GM12878 (cell line): ENCODE results near the gene RGL1. TPM values are rescaled to one million over a fixed set of nuclear protein-coding genes. Genes with fewer than 3 reads are reported as not detected.
A peak's percentile ranks its signal among the peaks of the same experiment; 100 is the strongest.

Experiments
- BACH1 ChIP-seq: fragments of 450-650 bp; IDR thresholded peaks from 2 replicates; pipeline ENCODE4 v1.6.1; 2017; ENCODE audit warnings: mild to moderate bottlenecking, borderline replicate concordance
- BMI1 ChIP-seq: fragments of 450-650 bp; IDR thresholded peaks from 2 replicates; pipeline ENCODE4 v1.6.1; 2016; ENCODE audit warnings: mild to moderate bottlenecking, moderate library complexity, borderline replicate concordance
- IKZF1 ChIP-seq: fragments of 450-650 bp; conservative IDR thresholded peaks from 2 replicates; pipeline ENCODE4 v1.6.1; 2017; ENCODE audit warnings: antibody characterized with exemption, mild to moderate bottlenecking
- IRF4 ChIP-seq: IDR thresholded peaks from 2 replicates; pipeline ENCODE4 v1.6.1; 2011; ENCODE audit warnings: low read depth, low read length
- LARP7 ChIP-seq: fragments of 450-650 bp; IDR thresholded peaks from 2 replicates; pipeline ENCODE4 v1.6.1; 2017; ENCODE audit warnings: mild to moderate bottlenecking
- MXI1 ChIP-seq: fragments of 150-350 bp; IDR thresholded peaks from 2 replicates; pipeline ENCODE4 v1.6.1; 2011; ENCODE audit warnings: low read depth, mild to moderate bottlenecking, inconsistent platforms, low read length, improper control_type of control experiment
- NR2C2 ChIP-seq: IDR thresholded peaks from 2 replicates; pipeline ENCODE4 v1.6.1; 2011; ENCODE audit warnings: borderline replicate concordance, low read depth; ENCODE audit not compliant: control insufficient read depth, insufficient read length
- POU2F2 ChIP-seq: IDR thresholded peaks from 3 replicates; pipeline ENCODE4 v1.6.1; 2011; ENCODE audit warnings: low read depth, mild to moderate bottlenecking, low read length, borderline replicate concordance
- PRDM15 ChIP-seq: fragments of 450-650 bp; formaldehyde crosslinking; IDR thresholded peaks from 2 replicates; pipeline ENCODE4 v1.4.0; 2020; ENCODE audit warnings: mild to moderate bottlenecking, moderate library complexity
- RBBP5 ChIP-seq: fragments of 200-600 bp; sonication (generic); conservative IDR thresholded peaks from 2 replicates; pipeline ENCODE4 v1.6.1; 2016
- SP1 ChIP-seq: IDR thresholded peaks from one replicate; pipeline ENCODE4 v1.6.1; 2011; ENCODE audit warnings: low read depth, low read length
- SPI1 ChIP-seq: IDR thresholded peaks from 2 replicates; pipeline ENCODE4 v1.6.1; 2011; ENCODE audit warnings: low read depth, mild to moderate bottlenecking, low read length, moderate library complexity, borderline replicate concordance; ENCODE audit not compliant: insufficient read depth
- SREBF1 ChIP-seq: IDR thresholded peaks from 2 replicates; pipeline ENCODE4 v1.6.1; 2012; ENCODE audit warnings: mild to moderate bottlenecking, low read length
- SRF ChIP-seq, 2 experiments: IDR thresholded peaks; 2 replicates each; pipeline ENCODE4 v1.6.1; 2011; ENCODE audit warnings: low read depth in 2 of 2, low read length in 2 of 2, mild to moderate bottlenecking in 1 of 2, moderate library complexity in 1 of 2
- SUZ12 ChIP-seq: fragments of 200-600 bp; sonication (generic); IDR thresholded peaks from one replicate; pipeline ENCODE4 v1.6.1; 2018; ENCODE audit warnings: antibody characterized with exemption, mild to moderate bottlenecking; ENCODE audit not compliant: unreplicated experiment
- TCF12 ChIP-seq: IDR thresholded peaks from 2 replicates; pipeline ENCODE4 v1.6.1; 2011; ENCODE audit warnings: low read depth, mild to moderate bottlenecking, low read length
- USF2 ChIP-seq: IDR thresholded peaks from 2 replicates; pipeline ENCODE4 v1.6.1; 2011; ENCODE audit warnings: low read depth, low read length, improper control_type of control experiment, borderline replicate concordance
- ZBED1 ChIP-seq: IDR thresholded peaks from 2 replicates; pipeline ENCODE4 v1.6.1; 2016; ENCODE audit warnings: borderline replicate concordance
- ZNF217 ChIP-seq: fragments of 450-650 bp; IDR thresholded peaks from 2 replicates; pipeline ENCODE4 v1.6.1; 2017; ENCODE audit warnings: antibody characterized with exemption, mild to moderate bottlenecking
- polyA plus RNA-seq, 11 experiments: library from polyadenylated mRNA; depleted of rRNA in 4 of 11; unstranded in 6 of 11; stranded (reverse) in 5 of 11; fragments of >200 nt; fragmentation: Nextera tagmentation in 4 of 11; fragmentation: Illumina TruSeq in 1 of 11; extraction: Ambion mirVana in 4 of 11; extraction: Trizol in 1 of 11; gene quantifications; 1 replicate in 1 of 11; 2 replicates in 10 of 11; pipeline versions ENCODE4 v1.2.1 to v1.2.3, GENCODE V29; 2011 to 2016; ENCODE audit warnings: inconsistent platforms in 2 of 11, missing spikeins in 2 of 11, low read depth in 1 of 11
- total RNA-seq, 4 experiments: library from RNA; depleted of rRNA in 3 of 4; stranded (reverse); fragments of >200 nt in 3 of 4; fragmentation: Illumina TruSeq in 1 of 4; extraction: Trizol in 1 of 4; gene quantifications; 2 replicates each; pipeline versions ENCODE4 v1.2.1 to v1.2.3, GENCODE V29; 2013 to 2021
- TF ChIP-seq, protein P1 (sequence below): fragments of 450-650 bp; IDR thresholded peaks from 2 replicates; pipeline ENCODE4 v1.6.1; 2014; ENCODE audit warnings: mild to moderate bottlenecking
- TF ChIP-seq, protein P2 (sequence below): fragments of 450-650 bp; IDR thresholded peaks from 2 replicates; pipeline ENCODE4 v1.6.1; 2017; ENCODE audit warnings: mild to moderate bottlenecking, moderate library complexity

RGL1 gene
- total and polyA plus RNA-seq, 10 of the 15 experiments (the other 5 are each of a cell fraction or from before 2014, with no cell fraction given), result 8.1 to 25.0 (median 19.0) TPM

DNA sequence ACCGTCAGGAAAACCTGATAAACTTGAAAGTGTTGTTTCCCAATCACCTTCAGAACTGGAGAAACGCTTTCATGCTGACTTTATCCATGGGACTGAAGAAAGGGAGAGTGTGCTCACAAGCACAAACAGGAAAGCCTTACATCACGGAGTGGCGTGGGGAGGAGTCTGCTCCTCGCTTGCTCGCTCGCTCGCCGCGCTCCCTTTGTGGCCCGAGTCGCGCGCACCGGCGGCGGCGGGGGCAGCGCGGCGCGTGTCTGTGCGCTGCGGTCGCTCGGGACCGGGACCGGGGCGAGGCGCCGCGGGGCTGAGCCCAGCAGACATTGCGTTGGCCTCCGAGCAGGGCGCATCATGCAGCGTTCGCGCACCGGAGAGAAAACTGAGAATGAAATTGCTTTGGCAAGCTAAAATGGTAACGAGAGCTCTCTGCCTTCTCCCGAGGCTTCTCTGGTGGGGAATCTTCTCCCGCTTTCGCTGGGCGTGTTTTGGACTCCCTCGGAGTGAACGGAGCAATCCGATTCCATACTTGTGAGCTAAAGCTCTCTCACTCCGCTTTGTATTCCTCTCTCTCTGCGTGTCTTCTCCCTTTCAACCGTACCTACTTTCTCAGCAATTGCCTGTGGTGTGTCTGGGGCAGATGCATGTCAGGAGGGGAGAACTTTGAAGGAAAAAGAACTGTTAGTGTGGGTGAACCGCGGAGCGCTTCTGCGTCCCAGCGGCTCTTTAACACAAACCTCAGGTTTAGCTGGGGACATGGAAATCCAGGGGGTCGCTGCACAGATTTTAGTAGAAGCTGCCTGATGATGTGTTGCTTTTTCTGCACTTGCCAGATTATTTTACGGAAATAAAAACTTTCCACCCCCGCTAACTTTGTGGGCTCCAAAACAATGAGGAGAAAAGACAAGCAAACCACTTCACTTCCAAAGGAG is at the start of gene RGL1 (continued):
- TF ChIP-seq ZNF217 (0 out of 2 replicates have a peak, but pooled peaks have one; percentile 39), IRF4 (no peak), ZBED1 (no peak), SUZ12 (no peak), POU2F2 (no peak), BMI1 (no peak), IKZF1 (peak; percentile 80), SPI1 (no peak), SREBF1 (no peak), RBBP5 (0 out of 2 replicates have a peak, but pooled peaks have one; percentile 68), MXI1 (peak; percentile 22; the same call in 1 of the 2 replicates), LARP7 (peak; percentile 80; the same call in 1 of the 2 replicates), SP1 (no peak), SRF (IDR thresholded peaks at IDR 0.05; ENCODE audit: low read depth in 2 of 2, low read length in 2 of 2) (0 out of 4 replicates have a peak, but pooled peaks of 1 of the 2 experiments have one; percentile 37), PRDM15 (CRISPR knock-in tag) (no peak), USF2 (no peak), BACH1 (peak; percentile 76), NR2C2 (no peak), TCF12 (no peak)
- TF ChIP-seq, protein P1, sequence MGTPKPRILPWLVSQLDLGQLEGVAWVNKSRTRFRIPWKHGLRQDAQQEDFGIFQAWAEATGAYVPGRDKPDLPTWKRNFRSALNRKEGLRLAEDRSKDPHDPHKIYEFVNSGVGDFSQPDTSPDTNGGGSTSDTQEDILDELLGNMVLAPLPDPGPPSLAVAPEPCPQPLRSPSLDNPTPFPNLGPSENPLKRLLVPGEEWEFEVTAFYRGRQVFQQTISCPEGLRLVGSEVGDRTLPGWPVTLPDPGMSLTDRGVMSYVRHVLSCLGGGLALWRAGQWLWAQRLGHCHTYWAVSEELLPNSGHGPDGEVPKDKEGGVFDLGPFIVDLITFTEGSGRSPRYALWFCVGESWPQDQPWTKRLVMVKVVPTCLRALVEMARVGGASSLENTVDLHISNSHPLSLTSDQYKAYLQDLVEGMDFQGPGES, result no peak
- TF ChIP-seq, protein P2, sequence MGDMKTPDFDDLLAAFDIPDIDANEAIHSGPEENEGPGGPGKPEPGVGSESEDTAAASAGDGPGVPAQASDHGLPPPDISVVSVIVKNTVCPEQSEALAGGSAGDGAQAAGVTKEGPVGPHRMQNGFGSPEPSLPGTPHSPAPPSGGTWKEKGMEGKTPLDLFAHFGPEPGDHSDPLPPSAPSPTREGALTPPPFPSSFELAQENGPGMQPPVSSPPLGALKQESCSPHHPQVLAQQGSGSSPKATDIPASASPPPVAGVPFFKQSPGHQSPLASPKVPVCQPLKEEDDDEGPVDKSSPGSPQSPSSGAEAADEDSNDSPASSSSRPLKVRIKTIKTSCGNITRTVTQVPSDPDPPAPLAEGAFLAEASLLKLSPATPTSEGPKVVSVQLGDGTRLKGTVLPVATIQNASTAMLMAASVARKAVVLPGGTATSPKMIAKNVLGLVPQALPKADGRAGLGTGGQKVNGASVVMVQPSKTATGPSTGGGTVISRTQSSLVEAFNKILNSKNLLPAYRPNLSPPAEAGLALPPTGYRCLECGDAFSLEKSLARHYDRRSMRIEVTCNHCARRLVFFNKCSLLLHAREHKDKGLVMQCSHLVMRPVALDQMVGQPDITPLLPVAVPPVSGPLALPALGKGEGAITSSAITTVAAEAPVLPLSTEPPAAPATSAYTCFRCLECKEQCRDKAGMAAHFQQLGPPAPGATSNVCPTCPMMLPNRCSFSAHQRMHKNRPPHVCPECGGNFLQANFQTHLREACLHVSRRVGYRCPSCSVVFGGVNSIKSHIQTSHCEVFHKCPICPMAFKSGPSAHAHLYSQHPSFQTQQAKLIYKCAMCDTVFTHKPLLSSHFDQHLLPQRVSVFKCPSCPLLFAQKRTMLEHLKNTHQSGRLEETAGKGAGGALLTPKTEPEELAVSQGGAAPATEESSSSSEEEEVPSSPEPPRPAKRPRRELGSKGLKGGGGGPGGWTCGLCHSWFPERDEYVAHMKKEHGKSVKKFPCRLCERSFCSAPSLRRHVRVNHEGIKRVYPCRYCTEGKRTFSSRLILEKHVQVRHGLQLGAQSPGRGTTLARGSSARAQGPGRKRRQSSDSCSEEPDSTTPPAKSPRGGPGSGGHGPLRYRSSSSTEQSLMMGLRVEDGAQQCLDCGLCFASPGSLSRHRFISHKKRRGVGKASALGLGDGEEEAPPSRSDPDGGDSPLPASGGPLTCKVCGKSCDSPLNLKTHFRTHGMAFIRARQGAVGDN, result peak; percentile 72
